ENCODE results near the gene CHCHD10. TPM values are rescaled to one million over a fixed set of nuclear protein-coding genes. Genes with fewer than 3 reads are reported as not detected.

CHCHD10 gene
- total RNA-seq, 1 experiment from 2014 or later, result 198 TPM

GRCh38 chr22:23774922-23775436 lies 7.2 kb upstream of the CHCHD10 start:
- DNase-seq (ENCODE audit: low spot score), result no peak

More at GRCh38 chr22:23774922-23775436, 7.2 kb upstream of the CHCHD10 start:
- peaks cover 27% of the 10 kb centered on the region for H3K27me3 Mint-ChIP-seq (ENCODE audit: low read depth)
- TF ChIP-seq, protein P1, sequence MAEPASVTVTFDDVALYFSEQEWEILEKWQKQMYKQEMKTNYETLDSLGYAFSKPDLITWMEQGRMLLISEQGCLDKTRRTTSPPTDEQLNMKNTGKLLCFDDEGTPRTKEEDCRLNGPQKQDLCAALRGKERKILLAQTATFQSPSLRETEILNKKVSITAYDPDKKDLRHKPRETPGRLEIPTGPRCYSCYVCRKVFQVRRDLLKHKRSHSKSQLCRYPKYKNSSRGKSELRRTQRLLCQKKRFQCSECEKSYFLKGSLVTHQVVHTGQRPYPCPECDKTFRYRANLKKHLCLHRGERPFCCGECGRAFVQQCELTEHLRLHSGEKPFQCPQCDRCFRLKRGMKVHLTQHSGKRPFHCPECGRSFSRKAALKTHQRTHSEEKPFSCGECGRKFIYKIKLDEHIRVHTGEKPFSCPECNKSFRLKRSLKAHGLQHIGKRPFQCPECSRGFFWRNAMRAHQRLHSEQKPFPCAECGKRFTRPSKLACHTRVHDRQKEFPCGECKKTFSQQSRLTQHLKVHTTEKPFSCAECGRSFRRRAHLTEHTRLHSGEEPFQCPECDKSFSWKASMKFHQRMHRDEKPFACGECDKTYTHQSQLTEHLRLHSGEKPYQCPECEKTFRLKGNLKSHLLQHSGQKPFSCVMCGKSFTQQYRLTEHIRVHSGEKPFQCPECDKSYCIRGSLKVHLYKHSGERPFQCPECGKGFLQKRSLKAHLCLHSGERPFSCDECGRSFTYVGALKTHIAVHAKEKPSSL (CRISPR knock-in tag; conservative IDR thresholded peaks at IDR 0.05), result no peak
- TF ChIP-seq ZNF532 (CRISPR knock-in tag; IDR thresholded peaks at IDR 0.05; ENCODE audit: borderline replicate concordance) (no peak), JUN (CRISPR knock-in tag; IDR thresholded peaks at IDR 0.05) (no peak), ZNF263 (CRISPR knock-in tag; IDR thresholded peaks at IDR 0.05; ENCODE audit: low read depth) (no peak), TCF7 (CRISPR knock-in tag; IDR thresholded peaks at IDR 0.05; ENCODE audit: low read depth) (no peak), MAX (CRISPR knock-in tag; IDR thresholded peaks at IDR 0.05) (no peak), ZNF317 (CRISPR knock-in tag; IDR thresholded peaks at IDR 0.05; ENCODE audit: borderline replicate concordance, low read depth) (no peak), CREB1 (CRISPR knock-in tag; IDR thresholded peaks at IDR 0.05) (no peak), SP1 (CRISPR knock-in tag; conservative IDR thresholded peaks at IDR 0.05) (no peak), ZNF121 (CRISPR knock-in tag; IDR thresholded peaks at IDR 0.05) (no peak), ZNF416 (CRISPR knock-in tag; IDR thresholded peaks at IDR 0.05) (no peak), USF1 (CRISPR knock-in tag; IDR thresholded peaks at IDR 0.05) (no peak)
- TF ChIP-seq, protein P2, sequence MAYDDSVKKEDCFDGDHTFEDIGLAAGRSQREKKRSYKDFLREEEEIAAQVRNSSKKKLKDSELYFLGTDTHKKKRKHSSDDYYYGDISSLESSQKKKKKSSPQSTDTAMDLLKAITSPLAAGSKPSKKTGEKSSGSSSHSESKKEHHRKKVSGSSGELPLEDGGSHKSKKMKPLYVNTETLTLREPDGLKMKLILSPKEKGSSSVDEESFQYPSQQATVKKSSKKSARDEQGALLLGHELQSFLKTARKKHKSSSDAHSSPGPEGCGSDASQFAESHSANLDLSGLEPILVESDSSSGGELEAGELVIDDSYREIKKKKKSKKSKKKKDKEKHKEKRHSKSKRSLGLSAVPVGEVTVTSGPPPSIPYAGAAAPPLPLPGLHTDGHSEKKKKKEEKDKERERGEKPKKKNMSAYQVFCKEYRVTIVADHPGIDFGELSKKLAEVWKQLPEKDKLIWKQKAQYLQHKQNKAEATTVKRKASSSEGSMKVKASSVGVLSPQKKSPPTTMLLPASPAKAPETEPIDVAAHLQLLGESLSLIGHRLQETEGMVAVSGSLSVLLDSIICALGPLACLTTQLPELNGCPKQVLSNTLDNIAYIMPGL (CRISPR knock-in tag; IDR thresholded peaks at IDR 0.05), result no peak
- TF ChIP-seq, protein P3, sequence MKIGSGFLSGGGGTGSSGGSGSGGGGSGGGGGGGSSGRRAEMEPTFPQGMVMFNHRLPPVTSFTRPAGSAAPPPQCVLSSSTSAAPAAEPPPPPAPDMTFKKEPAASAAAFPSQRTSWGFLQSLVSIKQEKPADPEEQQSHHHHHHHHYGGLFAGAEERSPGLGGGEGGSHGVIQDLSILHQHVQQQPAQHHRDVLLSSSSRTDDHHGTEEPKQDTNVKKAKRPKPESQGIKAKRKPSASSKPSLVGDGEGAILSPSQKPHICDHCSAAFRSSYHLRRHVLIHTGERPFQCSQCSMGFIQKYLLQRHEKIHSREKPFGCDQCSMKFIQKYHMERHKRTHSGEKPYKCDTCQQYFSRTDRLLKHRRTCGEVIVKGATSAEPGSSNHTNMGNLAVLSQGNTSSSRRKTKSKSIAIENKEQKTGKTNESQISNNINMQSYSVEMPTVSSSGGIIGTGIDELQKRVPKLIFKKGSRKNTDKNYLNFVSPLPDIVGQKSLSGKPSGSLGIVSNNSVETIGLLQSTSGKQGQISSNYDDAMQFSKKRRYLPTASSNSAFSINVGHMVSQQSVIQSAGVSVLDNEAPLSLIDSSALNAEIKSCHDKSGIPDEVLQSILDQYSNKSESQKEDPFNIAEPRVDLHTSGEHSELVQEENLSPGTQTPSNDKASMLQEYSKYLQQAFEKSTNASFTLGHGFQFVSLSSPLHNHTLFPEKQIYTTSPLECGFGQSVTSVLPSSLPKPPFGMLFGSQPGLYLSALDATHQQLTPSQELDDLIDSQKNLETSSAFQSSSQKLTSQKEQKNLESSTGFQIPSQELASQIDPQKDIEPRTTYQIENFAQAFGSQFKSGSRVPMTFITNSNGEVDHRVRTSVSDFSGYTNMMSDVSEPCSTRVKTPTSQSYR (CRISPR knock-in tag; IDR thresholded peaks at IDR 0.05), result no peak
- no peak for ATAC-seq
- no peak overlapping the region for H3K27ac Mint-ChIP-seq
- H3K4me1 Mint-ChIP-seq, result peaks cover 26% of the 10 kb centered on the region
- POLR2A ChIA-PET, result interaction anchor here (1.2 kb wide), 1 partner anchor 82 kb away, joined by 3 read pairs; the partner anchor contains the start of gene SLC2A11
- H3K36me3 Mint-ChIP-seq, result no peaks in the 10 kb centered on the region
- peak overlapping the region; percentile 23; the same call in 1 of the 2 replicates for H3K4me3 Mint-ChIP-seq
- H3K9me3 Mint-ChIP-seq, result no peaks in the 10 kb centered on the region
- CTCF ChIA-PET, result interaction anchor here (1.2 to 1.9 kb wide), 3 partner anchors 13 to 83 kb away, joined by 3 to 10 read pairs (median 7); partner anchors contain the start of gene SLC2A11
